NCI-H2029 treated with DMSO at 0.1 percent for 48 hours (cell line): Measurements from ENCODE around the gene TFIP11.

ENCODE experiments used
- DNase-seq: peaks from one replicate; lab custom pipeline; 2025; lab: John Stamatoyannopoulos, UW

Gene TFIP11

DNA sequence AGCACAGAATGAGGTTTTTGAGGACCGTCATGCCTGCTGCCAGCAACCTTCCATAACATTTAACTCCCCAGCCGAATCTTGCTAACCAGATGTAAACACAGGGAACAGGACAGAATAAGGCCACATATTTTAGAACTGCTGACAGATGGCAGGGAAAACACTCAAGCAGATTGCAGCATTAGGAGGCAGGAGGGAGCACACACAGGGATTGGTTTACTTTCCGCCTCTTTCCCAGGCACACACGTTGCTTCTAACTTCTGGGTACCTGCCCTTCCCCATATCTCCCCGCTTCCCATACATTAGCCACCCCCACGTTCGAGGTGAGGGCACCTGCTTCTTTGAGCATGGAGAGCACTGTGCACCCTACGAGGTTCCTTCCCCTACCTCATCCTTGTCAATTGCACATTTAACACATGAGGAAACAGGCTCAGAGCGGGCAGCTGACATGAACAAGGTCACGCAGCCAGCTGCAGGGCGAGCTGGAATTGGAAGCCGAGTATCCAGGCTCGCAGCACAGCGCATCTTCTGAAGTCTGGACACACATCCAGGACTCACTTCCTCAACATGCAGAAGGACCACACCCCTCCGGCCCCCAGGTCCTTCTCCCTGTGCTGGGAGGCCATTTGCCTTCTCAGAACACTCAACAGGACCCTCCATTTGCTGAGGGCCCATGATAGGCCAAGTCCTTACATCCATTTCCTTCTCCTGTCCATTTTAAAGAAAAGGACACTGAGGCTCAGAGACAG lies 64.5 kb downstream of the TFIP11 start:
- DNase-seq = no peak

DNA sequence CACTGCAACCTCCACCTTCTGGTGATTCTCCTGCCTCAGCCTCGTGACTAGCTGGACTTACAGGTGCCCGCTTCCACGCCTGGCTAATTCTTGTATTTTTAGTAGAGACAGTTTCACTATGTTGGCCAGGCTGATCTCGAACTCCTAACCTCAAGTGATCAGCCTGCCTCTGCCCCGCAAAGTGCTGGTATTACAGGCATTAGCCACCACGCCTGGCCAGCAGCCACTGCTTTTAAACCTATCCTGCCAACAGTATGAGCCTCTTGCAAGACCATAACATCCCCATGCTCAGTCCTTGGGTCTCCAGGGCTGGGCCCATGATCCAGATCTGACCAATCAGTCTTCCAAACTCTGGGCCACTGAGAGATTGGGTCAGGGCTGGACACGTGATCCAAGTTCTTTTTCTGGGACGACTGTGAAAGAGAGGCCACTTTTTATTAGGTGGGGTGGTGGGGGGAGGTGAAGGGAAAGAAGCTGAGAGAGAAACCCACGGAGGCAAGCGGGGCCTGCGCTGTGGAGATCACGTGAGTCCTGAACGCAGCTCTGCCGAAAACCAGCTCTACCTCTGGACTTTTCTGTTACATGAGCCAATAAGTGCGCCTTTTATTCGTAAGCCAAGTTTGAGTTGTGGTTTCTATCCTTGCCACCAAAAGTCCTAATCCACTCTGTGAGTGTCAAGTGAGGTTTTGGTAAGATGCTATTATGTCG lies 65.3 kb downstream of the TFIP11 start:
- DNase-seq = no peak

DNA sequence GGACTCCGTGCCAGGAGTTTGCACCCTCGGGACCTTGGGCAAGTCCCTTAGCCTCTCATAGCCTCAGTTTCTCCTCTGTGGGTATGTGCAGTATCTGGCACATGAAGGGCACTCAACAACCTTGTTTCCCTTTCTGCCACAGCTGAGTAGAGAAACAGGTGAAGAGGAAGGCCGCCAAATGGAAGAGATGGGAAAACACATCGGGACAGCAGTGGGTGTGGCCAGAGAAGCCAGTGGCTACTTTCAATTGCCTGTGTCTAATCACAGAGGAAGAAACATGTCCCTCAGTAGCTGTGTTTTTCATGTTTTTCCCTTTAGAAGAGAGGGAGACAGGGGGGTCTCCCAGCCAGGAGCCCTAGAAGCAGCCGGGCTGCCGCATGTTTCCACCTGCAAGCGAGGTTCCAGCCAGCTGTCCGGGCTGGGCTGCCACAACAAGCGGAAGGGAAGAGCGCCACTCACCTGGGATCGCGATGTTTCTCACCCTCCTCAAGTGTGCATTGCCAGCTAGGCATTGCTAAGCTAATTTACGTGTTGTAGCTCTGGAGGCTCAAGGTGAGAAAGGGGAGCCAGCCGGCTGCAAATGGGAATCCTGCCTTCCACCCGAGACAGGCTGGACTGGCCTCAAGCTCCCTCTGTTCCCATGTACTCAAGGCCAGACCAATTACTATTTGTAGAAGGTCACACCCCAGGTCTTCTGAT lies 66.5 kb downstream of the TFIP11 start:
- no peak for DNase-seq

DNA sequence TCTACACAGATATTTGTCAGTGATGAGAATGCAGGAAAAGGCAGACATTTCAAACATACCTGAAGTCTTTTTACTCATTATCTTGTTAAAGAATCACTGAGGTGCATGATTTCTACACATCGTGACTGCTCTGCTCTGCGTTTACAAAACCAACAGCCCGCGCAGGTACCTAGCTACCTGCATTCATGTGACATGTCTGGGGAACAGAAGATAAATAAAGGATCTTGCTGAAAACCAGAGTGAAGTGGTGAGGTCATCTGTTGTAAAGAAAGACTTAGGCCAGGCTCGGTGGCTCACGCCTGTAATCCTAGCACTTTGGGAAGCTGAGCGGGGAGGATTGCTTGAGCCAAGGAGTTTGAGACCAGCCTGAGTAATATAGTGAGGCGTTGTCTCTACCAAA lies 67.5 kb downstream of the TFIP11 start:
- DNase-seq = no peak

DNA sequence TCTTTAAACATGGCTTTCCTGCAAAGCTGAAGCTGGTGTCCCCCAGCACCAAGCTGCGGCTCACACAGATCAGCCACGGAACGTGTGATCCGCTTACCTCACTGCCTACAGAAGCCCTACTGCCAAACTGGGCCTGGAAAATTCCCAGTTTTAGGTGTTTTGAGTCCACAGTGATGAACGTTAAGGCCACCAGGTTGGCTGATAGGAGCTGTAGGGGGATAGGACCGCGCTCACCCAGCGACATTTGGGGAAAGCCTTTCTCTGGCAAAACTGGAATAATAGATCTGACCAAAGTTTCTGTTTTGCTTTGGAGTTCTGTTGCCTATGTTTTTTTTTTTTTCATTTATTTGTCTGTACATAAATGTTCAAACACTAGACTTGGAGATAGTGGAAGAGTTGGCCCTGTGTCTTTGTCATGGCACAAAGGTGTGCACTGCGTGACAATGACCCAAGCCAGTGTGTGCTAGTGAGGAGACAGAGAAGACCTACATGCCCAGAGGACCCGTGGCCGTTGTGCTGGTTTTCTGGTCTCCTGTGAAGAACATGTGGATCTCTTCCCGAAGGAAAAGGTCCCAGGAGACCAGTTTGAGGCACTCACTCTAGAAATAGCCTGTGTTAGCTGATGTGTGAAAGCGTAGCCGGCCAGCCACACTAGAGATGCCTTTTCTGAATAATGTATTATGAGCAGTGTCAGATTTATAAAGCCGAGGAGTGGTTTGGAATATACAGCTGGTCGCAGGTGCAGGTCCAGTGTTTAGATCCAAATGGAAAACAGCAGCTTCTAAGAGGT lies 68.2 kb downstream of the TFIP11 start:
- no peak for DNase-seq

DNA sequence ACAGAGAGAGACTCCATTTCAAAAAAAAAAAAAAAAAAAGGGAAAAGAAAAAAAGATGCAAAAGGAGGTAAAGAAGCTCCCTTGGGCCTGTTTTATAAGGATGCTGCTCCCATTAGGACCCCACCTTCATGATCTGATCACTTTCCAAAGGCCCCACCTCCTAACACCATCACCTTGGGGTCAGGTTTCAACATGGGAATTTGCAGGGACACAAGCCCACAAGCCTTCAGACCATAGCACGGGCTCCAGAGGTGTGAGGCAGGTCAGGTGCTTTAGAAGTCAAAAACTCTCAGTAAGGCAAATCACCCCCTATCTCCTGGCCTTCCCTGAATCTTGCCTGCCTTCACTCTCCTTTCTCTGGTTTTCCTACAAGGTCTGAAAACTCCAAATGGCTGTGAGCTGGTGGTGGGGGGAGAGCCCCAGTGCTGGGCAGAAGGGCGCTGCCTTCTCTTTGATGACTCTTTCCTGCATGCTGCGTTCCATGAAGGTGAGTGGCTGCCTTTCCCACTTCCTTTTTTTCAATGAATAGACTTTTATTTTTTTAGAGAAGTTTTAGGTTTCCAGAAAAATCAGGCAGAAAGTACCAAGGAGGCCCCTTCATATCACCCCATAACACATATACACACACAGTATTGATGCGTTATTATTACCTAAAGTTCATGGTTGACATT lies 70.1 kb downstream of the TFIP11 start:
- DNase-seq = no peak
